UCSD-AML1 (cell line): ENCODE results near the gene PTRH1.
A peak's percentile ranks its signal among the peaks of the same experiment; 100 is the strongest.
"Not testable (repeated sequence)": the region's sequence is repeated elsewhere in the genome, so short reads cannot be mapped to it uniquely, and the experiment has no call there.

Experiments used
- DNase-seq: peaks from one replicate; lab custom pipeline; 2025; ENCODE audit not compliant: unreplicated experiment; lab: John Stamatoyannopoulos, UW

PTRH1 gene, protein sequence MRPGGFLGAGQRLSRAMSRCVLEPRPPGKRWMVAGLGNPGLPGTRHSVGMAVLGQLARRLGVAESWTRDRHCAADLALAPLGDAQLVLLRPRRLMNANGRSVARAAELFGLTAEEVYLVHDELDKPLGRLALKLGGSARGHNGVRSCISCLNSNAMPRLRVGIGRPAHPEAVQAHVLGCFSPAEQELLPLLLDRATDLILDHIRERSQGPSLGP

DNA sequence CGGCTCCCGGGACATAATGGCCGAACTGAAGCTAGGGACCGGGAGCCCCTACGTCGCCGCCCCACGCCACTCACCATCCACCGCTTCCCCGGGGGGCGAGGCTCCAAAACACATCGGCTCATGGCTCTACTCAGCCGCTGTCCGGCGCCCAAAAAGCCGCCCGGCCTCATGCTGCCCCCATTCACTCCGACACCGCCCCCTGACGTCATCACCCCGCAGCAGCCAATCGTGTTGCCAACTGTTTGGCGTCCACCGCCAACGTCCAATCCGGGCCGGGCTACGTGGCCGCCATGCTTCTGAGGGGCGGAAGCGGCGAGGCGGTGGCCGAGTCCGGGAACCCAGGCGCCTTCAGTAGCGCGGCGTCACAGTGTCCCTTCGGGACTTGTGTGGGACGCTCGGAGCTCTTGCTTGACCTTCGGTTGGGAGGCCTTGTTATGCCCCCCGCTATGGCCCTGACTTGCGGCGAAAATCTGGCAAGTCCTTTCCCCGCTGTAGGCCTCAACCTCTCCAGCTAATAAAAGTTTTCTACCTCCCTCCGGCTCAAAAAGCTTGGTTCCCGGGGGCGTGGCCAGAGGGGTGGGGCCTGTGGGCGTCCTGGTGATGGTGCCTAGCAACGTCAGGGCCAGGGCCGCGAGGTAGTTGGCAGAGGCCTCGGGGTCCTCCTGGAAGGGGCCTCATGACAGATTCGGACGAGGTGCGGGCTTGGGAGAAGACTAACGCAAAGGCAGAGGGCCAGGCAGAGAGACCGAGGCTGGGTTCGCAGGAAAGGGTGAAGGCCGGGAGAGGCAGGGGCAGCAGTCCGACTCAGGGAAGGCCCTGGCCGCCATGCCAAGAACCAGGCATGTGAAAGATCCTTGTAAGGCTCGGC, at the start of gene PTRH1, which contains the start of gene TTC16:
Gene PTRH1 (minus strand): TSS at position 194 of the 868 bp plus-strand sequence. CDS start 24 bp downstream, at position 170.
Gene TTC16 (plus strand): TSS at position 610 of the 868 bp plus-strand sequence. CDS start 67 bp downstream, at position 677.
- peak; percentile 95 for DNase-seq

DNA sequence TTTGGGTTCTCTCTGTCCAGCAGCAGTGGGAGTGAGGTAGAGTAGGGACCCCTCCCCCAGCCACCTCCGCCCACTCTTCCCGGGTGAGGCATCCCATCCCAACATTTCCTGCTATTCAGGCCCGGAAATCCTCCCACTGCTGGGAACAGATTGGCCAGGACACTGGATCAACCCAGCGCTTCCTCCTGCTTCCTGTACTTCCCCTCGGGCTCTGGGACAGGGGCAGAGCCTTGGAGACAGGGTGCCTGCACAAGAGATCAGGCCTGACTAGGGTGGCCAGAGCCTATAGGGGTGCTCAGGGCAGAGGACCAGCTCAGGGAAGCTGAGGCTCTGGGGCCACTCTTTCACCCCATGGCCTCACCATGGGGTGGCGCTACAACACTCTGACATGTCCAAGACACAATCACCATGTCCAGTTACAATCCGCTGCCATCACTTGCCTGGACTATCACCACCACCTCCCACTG, 48.5 kb upstream of the PTRH1 start:
- DNase-seq = peak; percentile 73

DNA sequence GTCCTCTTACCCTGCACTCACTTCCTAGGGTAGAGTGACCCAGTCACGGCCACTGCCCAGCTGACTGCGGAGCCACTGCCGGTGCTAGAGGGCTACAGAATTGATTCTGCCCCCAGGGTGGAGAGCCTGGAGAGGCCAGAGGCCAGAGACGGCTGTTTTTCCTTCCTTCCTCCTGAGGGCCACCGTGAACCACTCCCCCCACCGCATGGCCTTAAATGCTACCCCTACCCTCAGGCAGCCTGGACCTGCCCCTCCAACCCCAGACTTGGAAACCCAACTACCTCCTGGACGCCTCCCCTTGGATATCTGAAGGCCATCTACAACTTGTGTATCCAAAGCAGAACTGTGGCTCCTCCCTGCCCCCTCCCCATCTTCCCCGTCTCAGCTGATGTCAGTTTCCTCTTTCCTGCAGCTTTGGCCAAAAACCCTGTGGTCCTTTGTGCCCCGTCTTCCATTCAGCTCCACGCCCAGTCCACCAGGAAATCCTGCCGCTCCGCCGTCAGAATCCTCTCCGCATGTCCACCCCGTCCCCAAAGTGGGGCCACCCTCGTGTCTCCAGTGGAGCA, 46.7 kb upstream of the PTRH1 start:
- peak; percentile 63 for DNase-seq

DNA sequence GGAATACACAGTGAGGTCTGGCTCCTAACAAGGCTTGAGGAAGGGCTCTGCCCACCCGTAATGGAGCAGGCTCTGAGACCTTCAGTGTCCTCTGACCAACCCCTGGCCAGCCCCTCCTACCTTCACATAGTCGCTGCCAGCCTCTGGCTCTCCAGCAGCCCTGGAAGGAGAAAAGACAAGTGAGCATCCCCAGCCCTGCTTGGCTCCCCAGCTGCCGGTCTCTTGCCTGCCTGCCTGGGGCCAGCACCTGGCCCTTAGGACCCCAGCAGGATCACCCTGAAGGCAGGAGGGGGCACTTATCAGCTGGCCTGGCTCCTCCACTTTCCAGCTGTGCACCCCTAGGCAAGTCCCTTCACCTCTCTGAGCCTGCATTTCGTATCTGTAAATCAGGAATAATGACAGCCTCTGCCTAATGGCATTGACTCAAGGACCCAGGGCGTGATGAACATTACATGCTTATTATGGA, 46.1 kb upstream of the PTRH1 start:
- DNase-seq = no peak

- no peak for DNase-seq
These were observed 45.6 kb upstream of the PTRH1 start for GRCh38 chr9:127761061-127761460.

- DNase-seq = no peak
These were observed 43.4 kb upstream of the PTRH1 start for GRCh38 chr9:127758843-127759242.

DNA sequence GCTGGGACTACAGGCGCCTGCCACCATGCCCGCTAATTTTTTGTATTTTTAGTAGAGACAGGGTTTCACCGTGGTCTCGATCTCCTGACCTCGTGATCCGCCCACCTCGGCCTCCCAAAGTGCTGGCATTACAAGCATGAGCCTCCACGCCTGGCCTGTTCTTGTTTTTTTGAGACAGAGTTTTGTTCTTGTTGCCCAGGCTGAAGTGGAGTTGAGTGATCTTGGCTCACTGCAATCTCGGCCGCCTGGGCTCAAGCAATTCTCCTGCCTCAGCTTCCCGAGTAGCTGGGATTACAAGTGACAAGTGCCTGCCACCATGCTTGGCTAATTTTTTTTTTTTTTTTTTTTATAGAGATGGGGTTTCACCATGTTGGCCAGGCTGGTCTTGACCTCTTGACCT, 41.3 kb upstream of the PTRH1 start:
- not testable (repeated sequence) for DNase-seq

DNA sequence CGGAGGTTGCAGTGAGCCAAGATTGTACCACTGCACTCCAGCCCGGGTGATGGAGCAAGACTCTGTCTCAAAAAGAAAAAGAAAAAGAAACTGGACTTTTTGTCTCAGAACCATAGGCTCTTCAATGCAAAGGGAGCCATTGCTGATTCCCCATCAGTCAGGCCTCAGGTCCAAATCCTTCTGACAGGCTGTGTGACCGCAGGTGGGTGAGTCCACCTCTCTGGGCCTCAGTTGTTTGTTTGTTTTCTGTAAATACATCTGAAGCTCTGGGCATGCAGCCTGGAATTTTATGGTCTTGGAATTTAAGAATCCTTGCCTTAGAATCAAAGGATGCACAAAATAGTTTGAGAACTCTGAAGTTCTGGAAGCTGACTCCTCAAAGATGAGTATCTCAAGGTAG, 40.8 kb upstream of the PTRH1 start:
- DNase-seq = no peak

DNA sequence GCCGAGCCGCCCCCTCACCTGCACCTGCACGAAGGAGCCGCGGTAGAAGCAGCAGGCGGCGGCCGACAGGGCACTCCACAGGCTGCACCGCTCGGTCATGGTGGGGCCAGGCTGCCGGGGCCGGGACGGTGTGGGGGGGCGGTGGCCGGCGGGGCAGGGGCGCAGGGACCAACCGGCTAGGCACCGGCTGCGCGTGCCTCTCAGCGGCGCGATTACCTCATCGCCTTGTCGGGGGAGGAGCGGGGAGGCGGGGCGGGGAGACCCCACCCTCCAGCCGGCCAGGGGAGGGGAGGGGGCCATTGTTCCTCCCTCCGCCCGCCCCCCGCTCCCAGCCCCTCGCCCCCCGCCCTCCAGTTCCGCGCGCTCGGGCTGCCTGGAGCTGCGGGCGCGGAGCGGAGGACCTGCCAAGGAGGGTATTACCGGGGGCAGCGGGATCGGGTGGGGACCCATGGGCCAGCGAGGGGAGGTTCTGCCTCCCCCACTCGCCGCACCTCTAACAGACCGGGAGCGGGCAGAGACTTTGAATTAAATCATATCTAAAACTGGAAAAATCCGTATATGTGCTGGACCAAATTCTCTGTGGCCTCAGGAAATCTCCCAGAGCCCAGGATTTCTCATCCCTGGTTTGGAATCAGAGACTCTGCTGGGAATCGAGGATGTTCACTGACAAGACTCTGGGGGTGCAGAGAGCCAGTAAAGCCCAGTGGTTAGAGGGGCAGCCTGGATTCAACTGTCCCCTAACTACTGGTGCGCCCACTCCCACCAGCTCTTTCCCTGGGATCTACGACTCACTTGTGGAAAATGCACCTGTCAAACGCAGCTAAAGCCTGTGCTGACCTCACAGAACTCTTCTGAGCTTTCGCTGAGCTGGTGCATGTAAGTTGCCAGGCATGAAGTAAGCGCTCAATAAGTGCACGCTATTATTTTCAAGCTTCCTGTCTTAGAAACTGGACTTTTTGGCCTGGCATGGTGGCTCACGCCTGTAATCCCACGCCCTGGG, 39.9 kb upstream of the PTRH1 start:
- no peak for DNase-seq

DNA sequence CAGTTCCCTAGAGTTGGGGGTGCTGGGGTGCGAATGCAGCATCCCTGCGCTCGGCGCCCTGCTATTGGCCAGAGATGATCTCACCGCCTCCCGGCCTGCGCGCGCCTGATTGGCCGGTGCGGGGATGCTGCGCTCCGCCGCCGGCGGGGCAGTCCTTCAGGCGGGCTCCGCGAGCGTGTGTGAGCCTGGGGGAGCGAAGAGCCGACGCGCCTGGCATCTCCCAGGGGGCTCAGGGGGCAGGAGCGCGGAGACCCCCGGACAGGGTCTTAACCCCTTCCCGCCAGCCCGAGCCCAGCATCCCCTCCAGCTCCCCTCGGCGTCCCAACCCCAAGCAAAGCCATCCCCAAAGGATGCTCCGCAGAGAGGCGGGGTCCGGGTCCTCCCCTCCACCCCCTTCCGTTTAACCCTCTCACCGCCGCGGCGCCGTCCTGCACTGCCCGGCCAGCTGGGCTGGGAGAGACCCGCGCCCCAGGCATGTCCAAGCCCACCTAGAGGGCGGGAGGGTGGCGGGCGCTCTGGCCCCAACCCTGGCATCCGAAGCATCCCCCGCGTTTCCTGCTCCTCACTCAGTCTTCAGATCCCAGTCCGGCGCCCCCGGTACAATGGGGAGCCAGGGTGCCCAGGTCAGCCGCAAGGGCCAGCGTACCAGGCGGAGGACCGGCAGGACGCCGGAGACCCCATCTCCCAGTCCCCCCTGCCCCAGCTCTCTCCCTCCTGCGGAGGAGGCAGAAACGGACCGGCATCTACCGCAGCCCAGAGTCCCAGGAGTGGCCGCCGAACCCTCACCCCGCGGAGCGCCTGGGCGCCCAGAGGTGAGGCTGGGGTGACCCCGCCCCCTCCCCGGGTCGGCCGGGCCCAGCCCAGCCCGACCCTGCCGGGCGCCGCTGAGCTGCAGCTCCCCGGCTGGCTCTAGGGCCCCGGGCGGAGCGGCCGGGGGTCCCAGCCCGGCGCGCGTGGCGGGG, 38.9 kb upstream of the PTRH1 start:
- no peak for DNase-seq

DNA sequence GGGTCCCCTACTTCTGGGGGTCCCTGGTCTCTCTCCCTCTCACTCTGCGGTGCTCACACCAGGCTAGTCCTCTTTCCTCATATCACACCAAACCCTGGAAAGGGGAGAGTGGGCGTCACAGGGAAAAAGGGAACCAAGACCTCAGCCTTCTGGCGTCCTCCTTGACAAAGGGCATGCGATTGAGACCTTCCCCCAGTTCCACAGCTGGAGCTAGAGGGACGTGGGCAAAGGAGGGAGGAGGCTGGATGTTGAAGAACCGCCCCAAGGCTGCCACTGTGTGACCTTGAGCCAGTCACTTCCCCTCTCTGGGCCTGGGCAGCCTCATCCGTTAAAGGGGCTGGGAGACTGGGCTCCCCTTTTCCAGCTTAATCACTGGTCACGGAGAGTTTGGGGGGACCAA, 38.2 kb upstream of the PTRH1 start:
- no peak for DNase-seq

GRCh38 chr9:127753148-127753547, 37.7 kb upstream of the PTRH1 start:
- no peak for DNase-seq

GRCh38 chr9:127751269-127752054, 36.0 kb upstream of the PTRH1 start:
- DNase-seq = no peak

DNA sequence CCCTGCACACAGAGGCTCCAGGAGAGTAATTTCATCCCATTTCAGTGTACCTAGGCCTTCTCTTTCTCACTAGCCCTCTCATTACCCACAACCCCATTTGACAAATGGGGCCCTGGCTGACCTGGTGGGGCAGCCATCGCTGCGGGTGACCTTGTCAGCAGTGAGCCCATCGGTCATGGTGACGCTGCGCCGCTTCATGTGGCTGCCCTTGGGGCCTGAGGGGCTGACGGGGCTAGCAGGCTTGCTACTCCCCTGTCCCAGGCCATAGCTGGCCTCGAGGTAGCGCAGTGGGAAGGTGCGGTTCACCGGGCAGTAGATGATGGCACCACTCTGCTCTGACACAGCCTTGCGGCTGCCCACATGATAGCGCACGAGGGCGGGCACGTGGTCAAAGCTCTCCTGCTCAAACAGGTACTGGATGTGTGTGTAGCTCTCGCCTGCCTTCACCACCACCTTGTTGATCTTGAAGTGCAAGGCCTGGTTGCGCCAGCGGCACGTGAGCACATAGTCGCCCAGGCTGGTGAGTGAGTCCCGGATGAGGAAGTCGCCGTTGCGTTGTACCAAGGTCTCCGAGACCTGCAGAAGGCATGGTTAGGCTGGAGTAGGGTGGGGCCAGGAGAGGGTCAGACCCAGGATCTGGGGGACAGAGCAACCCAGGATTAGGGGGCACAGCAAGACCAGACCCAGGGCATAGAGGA, 33.8 kb upstream of the PTRH1 start:
- no peak for DNase-seq

- DNase-seq = no peak
These were observed 31.6 kb upstream of the PTRH1 start for GRCh38 chr9:127746959-127747569.

- DNase-seq = no peak
These were observed 29.1 kb upstream of the PTRH1 start for GRCh38 chr9:127744398-127745110.
